ENCODE data around the gene SSUH2.

The SSUH2 gene

GRCh38 chr3:8639659-8640000 lies 5.0 kb downstream of the SSUH2 start:
- no peak for DNase-seq

DNA sequence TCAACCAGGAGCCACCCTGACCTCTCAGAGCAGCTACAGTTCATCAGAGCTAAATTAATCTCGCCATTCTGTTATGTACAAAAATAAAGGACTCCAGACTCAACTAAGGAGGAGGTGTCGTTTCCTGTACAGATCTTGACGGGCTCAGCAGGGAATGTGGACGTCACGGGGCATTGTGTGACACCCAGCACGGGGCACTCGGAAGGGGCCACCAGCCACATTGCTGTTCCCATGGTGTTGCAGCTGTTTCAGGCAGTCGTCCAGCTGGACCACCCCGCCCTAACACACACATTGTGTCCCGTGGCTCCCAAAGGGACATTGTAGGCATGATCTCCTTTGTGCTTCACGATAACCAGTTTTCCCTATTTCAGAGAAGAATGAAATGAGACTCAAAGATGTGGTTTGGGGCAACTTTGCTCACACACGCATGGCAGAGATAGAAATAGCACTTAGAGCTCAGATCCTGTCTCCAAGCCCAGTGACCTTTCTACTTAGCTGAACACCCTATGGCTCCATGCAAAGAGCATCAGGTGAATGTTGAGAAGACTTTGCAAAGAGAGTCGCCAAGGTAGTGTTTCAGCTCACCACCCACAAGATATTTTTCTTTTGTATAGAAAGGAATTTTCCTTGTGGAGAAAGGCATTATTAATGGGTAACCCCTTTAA lies 5.5 kb downstream of the SSUH2 start:
- no peak for DNase-seq

GRCh38 chr3:8637348-8637747 lies 7.2 kb downstream of the SSUH2 start:
- DNase-seq: no peak

- DNase-seq: no peak
These were observed 9.0 kb downstream of the SSUH2 start for GRCh38 chr3:8635631-8636030.

GRCh38 chr3:8635125-8635524 lies 9.5 kb downstream of the SSUH2 start:
- no peak for DNase-seq

GRCh38 chr3:8632402-8633237 lies 12.0 kb downstream of the SSUH2 start:
- DNase-seq: peak; percentile 25

DNA sequence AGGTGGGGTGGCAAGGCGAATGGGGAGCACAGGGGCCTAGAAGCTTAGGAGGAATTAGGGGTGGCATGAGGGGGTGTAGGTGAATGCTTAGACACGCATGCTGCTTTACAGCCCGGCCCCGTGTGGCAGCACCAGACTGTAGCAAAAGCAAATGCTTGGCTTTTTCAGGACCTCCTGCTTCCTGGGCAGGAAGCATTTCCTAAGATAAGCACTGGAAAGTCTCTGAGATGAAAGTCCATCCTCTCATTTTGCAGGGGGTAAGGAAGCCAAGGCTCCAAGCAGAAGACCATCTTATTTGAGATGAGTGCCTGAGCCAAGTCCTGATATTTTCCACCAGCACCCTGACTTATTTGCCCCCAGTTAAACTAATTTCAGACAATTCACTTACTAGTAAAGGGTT lies 12.9 kb downstream of the SSUH2 start:
- DNase-seq: no peak

DNA sequence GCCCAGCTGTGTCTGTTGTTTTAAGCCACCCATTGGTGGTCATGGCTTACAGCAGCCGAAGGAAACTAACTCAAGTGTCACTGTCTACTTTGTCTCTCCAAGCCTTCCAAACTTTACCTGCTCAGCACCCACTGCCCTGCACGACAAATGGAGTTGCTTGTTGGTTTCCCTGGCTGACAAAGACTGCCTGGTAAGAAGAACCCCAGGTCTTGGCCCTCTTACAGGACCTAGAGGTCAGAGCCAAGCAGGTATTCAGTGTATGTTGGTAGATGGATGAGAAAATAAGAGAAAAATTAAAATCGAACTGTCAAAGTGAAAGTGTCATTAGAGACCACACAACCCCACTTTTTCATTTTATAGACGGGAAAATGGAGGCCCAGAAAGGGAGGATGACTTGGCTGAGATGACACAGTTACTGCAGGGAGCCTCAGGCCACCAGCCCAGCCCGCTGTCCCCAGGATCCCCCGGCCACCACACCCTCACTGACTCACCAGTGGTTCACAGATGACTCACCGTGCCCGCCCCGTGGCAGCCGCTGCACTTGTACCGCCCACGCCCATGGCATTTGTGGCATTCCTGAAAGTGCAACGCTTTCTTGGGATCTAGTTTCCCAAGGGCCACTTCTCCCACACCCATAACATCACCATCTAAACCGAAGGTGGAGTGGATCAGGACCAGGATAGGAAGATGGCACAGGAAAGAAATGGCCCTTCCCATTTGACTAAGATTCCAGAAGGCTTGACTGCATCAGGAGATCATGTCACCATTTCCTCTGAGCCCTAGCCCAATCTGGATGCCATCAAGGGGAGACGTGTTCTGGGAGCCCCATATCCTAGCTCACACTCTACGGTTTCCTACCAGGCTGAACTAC lies 15.2 kb downstream of the SSUH2 start:
- DNase-seq: no peak

DNA sequence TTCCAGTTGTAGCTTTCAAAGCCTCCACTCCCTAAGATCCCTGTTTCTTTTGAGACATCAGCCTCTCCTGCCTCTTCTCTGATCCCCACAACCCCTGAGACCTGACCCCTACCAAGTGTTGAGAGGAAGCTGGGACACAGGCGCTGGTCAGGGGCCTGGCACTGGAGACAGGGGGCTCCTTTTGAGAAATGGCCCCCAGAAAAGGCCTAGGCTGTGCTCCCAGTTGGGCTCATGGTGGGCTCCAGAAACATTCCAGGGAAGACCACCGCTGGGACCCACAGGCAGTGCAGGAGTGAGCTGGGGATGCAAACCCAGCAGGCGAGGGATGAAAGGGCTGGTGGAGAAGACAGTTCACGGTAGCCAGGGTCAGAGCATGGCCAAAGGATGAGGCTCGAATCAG lies 16.6 kb downstream of the SSUH2 start:
- DNase-seq: no peak

GRCh38 chr3:8627201-8627940 lies 17.2 kb downstream of the SSUH2 start:
- DNase-seq: no peak

GRCh38 chr3:8625991-8626390 lies 18.6 kb downstream of the SSUH2 start:
- no peak for DNase-seq

DNA sequence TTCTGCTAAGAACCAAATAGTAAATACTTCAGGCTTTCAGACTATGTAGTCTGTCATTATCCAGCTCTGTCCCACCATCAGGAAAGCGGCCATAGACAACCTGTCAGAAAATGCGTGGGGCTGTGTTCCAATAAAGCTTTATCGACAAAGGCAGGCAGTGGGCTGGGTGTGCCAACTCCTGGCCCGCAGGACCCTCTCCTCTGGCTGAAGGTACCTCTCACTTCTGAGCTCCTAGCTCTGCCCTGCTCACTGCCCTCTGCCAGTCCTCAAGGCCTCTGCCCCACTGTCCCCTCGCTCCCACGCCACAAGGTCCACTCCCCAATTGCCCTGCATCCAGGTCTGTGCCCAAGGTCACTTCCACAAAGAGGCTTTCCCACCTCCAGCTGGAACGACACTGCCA lies 20.0 kb downstream of the SSUH2 start:
- no peak for DNase-seq

- no peak for DNase-seq
These were observed 20.9 kb downstream of the SSUH2 start for GRCh38 chr3:8623741-8624140.

DNA sequence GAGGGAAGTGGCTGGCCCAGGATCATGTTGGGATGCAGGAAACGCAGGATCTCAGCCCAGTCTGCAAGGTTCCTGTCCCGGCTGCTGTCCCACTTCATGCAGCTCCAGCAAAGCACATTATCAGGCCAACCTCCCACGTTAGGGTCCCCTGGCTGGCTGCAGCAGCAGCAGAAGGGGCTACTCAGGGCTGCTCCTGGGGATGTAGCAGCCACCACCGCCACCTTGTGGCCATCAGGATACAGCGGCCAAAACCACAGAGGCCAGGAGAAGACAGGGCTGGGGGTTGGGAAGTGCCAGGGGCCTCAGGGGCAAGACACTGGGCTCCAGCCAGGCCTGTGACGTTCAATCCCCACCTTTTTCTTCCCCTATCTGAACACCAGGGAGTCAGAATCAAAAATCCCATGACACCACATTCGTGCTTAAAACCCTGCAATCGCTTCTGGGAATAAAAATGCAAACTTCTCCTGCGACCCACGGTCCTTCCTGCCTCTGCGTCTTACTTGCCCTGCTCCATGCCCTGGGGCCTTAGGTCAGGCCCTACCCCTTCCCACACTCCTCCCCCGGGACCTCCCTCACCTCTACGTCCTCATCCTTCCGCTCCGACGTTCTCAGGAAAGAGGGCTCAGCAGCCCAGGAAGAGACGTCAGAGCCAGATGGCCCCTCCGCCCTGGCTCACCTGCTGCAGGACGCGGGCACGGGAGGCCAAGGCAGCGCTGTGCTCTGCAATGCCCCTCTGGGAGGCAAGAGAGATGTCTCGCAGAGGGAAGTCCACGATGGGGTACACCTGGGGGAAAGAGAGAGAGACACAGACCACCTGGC lies 21.5 kb downstream of the SSUH2 start:
- DNase-seq: peak; percentile 55

- DNase-seq: no peak
These were observed 22.7 kb downstream of the SSUH2 start for GRCh38 chr3:8621872-8622271.

DNA sequence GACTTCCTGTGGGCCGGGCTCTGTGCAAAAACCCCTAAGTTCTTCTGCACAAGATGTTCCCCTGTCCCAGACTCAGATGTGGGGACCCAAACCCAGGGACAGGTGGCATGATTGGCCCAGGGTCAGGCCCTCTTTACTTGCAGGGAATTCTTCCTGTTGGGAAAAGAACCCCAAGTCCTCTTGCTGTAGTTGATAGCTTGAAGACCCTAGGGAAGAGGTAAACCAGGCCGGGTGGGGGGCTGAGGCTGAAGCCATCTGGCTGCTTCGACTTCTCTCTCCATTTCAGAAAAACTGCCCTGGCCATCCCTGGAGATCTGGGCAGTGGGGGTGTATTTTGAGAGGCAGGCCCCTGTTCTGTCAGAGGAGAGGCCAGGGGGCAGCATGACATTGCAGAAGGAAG lies 23.5 kb downstream of the SSUH2 start:
- DNase-seq: no peak

DNA sequence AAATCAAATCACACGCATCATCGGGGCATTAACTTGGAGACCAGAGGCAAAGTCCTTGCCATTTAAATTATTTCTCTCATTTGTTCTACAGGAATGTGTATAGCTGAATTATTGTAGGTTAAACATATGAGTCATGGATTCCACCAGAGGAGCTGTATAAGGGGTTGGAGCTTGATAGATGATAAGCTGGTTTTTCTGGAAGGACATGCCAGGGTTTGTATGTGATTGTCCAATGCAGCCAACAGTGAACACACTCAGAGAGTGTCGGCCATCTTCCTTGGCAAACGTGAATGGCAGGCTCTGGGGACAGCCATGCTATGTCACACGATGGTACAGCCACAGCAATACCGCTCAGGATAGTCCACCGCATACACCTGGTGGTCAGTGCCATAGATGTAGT lies 25.1 kb downstream of the SSUH2 start:
- DNase-seq: no peak

- DNase-seq: no peak
These were observed 25.6 kb downstream of the SSUH2 start for GRCh38 chr3:8618950-8619349.

- DNase-seq: no peak
These were observed 26.7 kb downstream of the SSUH2 start for GRCh38 chr3:8617921-8618320.

GRCh38 chr3:8610951-8611350 lies 33.6 kb downstream of the SSUH2 start:
- no peak for DNase-seq

- DNase-seq: no peak
These were observed 35.7 kb downstream of the SSUH2 start for GRCh38 chr3:8608791-8609467.

Measured in NCI-H2171 treated with DMSO at 0.1 percent for 48 hours (cell line).